Measurements from ENCODE around the gene EML4.
"Not testable (repeated sequence)": the region's sequence is repeated elsewhere in the genome, so short reads cannot be mapped to it uniquely, and the experiment has no call there.

GRCh38 chr2:42126873-42127272 lies 42.3 kb upstream of the EML4 start:
- TF ChIP-seq POLR2A, CTCF (IDR thresholded peaks at IDR 0.05): not testable (repeated sequence)

Measured in heart left ventricle (tissue), 13 donors.